Measurements from ENCODE around the gene ADARB2. TPM values are rescaled to one million over a fixed set of nuclear protein-coding genes. Genes with fewer than 3 reads are reported as not detected.
"Not testable (repeated sequence)": the region's sequence is repeated elsewhere in the genome, so short reads cannot be mapped to it uniquely, and the experiment has no call there.

ADARB2 gene
- total and polyA plus RNA-seq, 2 experiments from 2014 or later, result not detected

- no peak overlapping the region for H3K27ac ChIP-seq
- no peaks in the 10 kb centered on the region for H4K20me1 ChIP-seq (ENCODE audit: insufficient read depth)
- H3K4me2 ChIP-seq (ENCODE audit: unreplicated experiment), result no peak overlapping the region
- H3K9me3 ChIP-seq (ENCODE audit: low read depth), result no peaks in the 10 kb centered on the region
- H3K9ac ChIP-seq, result no peak overlapping the region
- in situ Hi-C loops (cut with MboI), result no loop called here
- H3F3A ChIP-seq (ENCODE audit: insufficient read depth), result no peaks in the 10 kb centered on the region
- H3K4me1 ChIP-seq (ENCODE audit: insufficient read depth), result no peaks in the 10 kb centered on the region
- TF ChIP-seq EZH2 (IDR thresholded peaks at IDR 0.05; ENCODE audit: insufficient read depth, poor library complexity, severe bottlenecking) (no peak), EZH2phosphoT487 (IDR thresholded peaks at IDR 0.05; ENCODE audit: insufficient read depth, low read depth) (no peak)
- H2AFZ ChIP-seq, result no peak overlapping the region
- no peak for DNase-seq
- H3K9me2 ChIP-seq (ENCODE audit: insufficient read depth), result no peaks in the 10 kb centered on the region
- no peak overlapping the region for H3K4me3 ChIP-seq
- H3K79me2 ChIP-seq (ENCODE audit: insufficient read depth), result no peaks in the 10 kb centered on the region
- 37 to 41% methylated on average over 13 to 15 of the region's 15 CpGs for WGBS, 2 experiments (ENCODE audit: low coverage in 1 of 2, low lambda C conversion rate in 2 of 2, missing lambda C conversion rate in 2 of 2)
- H3K36me3 ChIP-seq (ENCODE audit: low read depth), result no peaks in the 10 kb centered on the region
- H3K27me3 ChIP-seq (replicated peaks; ENCODE audit: insufficient read depth), result no peaks in the 10 kb centered on the region
These were observed 571.1 kb downstream of the ADARB2 start for GRCh38 chr10:1166101-1166827.

GRCh38 chr10:1163831-1164230 lies 573.5 kb downstream of the ADARB2 start:
- in situ Hi-C loops (cut with MboI), result no loop called here
- Histone ChIP-seq H3K4me1 (ENCODE audit: insufficient read depth) (no peaks in the 10 kb centered on the region), H3K9ac (no peak overlapping the region), H3K4me3 (no peak overlapping the region), H3K4me2 (ENCODE audit: unreplicated experiment) (no peak overlapping the region), H3F3A (ENCODE audit: insufficient read depth) (no peaks in the 10 kb centered on the region), H3K27ac (no peak overlapping the region), H3K36me3 (ENCODE audit: low read depth) (no peaks in the 10 kb centered on the region), H3K27me3 (replicated peaks; ENCODE audit: insufficient read depth) (no peaks in the 10 kb centered on the region), H3K9me3 (ENCODE audit: low read depth) (no peaks in the 10 kb centered on the region), H4K20me1 (ENCODE audit: insufficient read depth) (no peaks in the 10 kb centered on the region), H3K9me2 (ENCODE audit: insufficient read depth) (no peaks in the 10 kb centered on the region), H3K79me2 (ENCODE audit: insufficient read depth) (no peaks in the 10 kb centered on the region), H2AFZ (no peak overlapping the region)
- no peak for DNase-seq
- TF ChIP-seq EZH2 (IDR thresholded peaks at IDR 0.05; ENCODE audit: insufficient read depth, poor library complexity, severe bottlenecking) (no peak), EZH2phosphoT487 (IDR thresholded peaks at IDR 0.05; ENCODE audit: insufficient read depth, low read depth) (no peak)
- 0 to 2% methylated on average over 5 of the region's 5 CpGs for WGBS, 2 experiments (ENCODE audit: low coverage in 1 of 2, low lambda C conversion rate in 2 of 2, missing lambda C conversion rate in 2 of 2)

- H4K20me1 ChIP-seq (ENCODE audit: insufficient read depth), result no peaks in the 10 kb centered on the region
- no peaks in the 10 kb centered on the region for H3K36me3 ChIP-seq (ENCODE audit: low read depth)
- DNase-seq, result no peak
- H2AFZ ChIP-seq, result no peak overlapping the region
- no peak overlapping the region for H3K9ac ChIP-seq
- H3K9me2 ChIP-seq (ENCODE audit: insufficient read depth), result no peaks in the 10 kb centered on the region
- no peak overlapping the region for H3K4me3 ChIP-seq
- no peaks in the 10 kb centered on the region for H3K4me1 ChIP-seq (ENCODE audit: insufficient read depth)
- no peaks in the 10 kb centered on the region for H3K9me3 ChIP-seq (ENCODE audit: low read depth)
- no peak overlapping the region for H3K27ac ChIP-seq
- TF ChIP-seq EZH2phosphoT487 (IDR thresholded peaks at IDR 0.05; ENCODE audit: insufficient read depth, low read depth) (no peak), EZH2 (IDR thresholded peaks at IDR 0.05; ENCODE audit: insufficient read depth, poor library complexity, severe bottlenecking) (no peak)
- no peaks in the 10 kb centered on the region for H3F3A ChIP-seq (ENCODE audit: insufficient read depth)
- in situ Hi-C loops (cut with MboI), result no loop called here
- no peaks in the 10 kb centered on the region for H3K79me2 ChIP-seq (ENCODE audit: insufficient read depth)
- 73 to 74% methylated on average over 29 of the region's 29 CpGs for WGBS, 2 experiments (ENCODE audit: low coverage in 1 of 2, low lambda C conversion rate in 2 of 2, missing lambda C conversion rate in 2 of 2)
- H3K4me2 ChIP-seq (ENCODE audit: unreplicated experiment), result no peak overlapping the region
- no peaks in the 10 kb centered on the region for H3K27me3 ChIP-seq (replicated peaks; ENCODE audit: insufficient read depth)
These were observed 574.1 kb downstream of the ADARB2 start for GRCh38 chr10:1163204-1163660.

- Histone ChIP-seq H3K9ac (no peak overlapping the region), H4K20me1 (ENCODE audit: insufficient read depth) (no peaks in the 10 kb centered on the region), H3K36me3 (ENCODE audit: low read depth) (no peaks in the 10 kb centered on the region), H3K27me3 (replicated peaks; ENCODE audit: insufficient read depth) (no peaks in the 10 kb centered on the region), H3K4me1 (ENCODE audit: insufficient read depth) (no peaks in the 10 kb centered on the region), H3K27ac (no peak overlapping the region), H3K9me3 (ENCODE audit: low read depth) (no peaks in the 10 kb centered on the region), H3K4me2 (ENCODE audit: unreplicated experiment) (no peak overlapping the region), H3K4me3 (no peak overlapping the region), H3K79me2 (ENCODE audit: insufficient read depth) (no peaks in the 10 kb centered on the region), H2AFZ (no peak overlapping the region), H3K9me2 (ENCODE audit: insufficient read depth) (no peaks in the 10 kb centered on the region), H3F3A (ENCODE audit: insufficient read depth) (no peaks in the 10 kb centered on the region)
- TF ChIP-seq EZH2 (IDR thresholded peaks at IDR 0.05; ENCODE audit: insufficient read depth, poor library complexity, severe bottlenecking) (no peak), EZH2phosphoT487 (IDR thresholded peaks at IDR 0.05; ENCODE audit: insufficient read depth, low read depth) (no peak)
- 28 to 45% methylated on average over 11 to 13 of the region's 13 CpGs for WGBS, 2 experiments (ENCODE audit: low coverage in 1 of 2, low lambda C conversion rate in 2 of 2, missing lambda C conversion rate in 2 of 2)
- no peak for DNase-seq
- in situ Hi-C loops (cut with MboI), result no loop called here
These were observed 574.7 kb downstream of the ADARB2 start for GRCh38 chr10:1162481-1163203.

- H3K4me1 ChIP-seq (ENCODE audit: insufficient read depth); H3K4me3 ChIP-seq; in situ Hi-C loops (cut with MboI); H3K4me2 ChIP-seq (ENCODE audit: unreplicated experiment); H3F3A ChIP-seq (ENCODE audit: insufficient read depth); H3K27me3 ChIP-seq (replicated peaks; ENCODE audit: insufficient read depth); H3K79me2 ChIP-seq (ENCODE audit: insufficient read depth); H3K27ac ChIP-seq; H3K36me3 ChIP-seq (ENCODE audit: low read depth); H4K20me1 ChIP-seq (ENCODE audit: insufficient read depth); H3K9me2 ChIP-seq (ENCODE audit: insufficient read depth); DNase-seq; H3K9ac ChIP-seq; H2AFZ ChIP-seq; H3K9me3 ChIP-seq (ENCODE audit: low read depth): not testable (repeated sequence)
- WGBS, 2 experiments (ENCODE audit: low coverage in 1 of 2, low lambda C conversion rate in 2 of 2, missing lambda C conversion rate in 2 of 2), result 26 to 37% methylated on average over 5 of the region's 5 CpGs
These were observed 576.0 kb downstream of the ADARB2 start for GRCh38 chr10:1161315-1161673.
